ENCODE measurements around the gene C14orf39. TPM values are rescaled to one million over a fixed set of nuclear protein-coding genes. Genes with fewer than 3 reads are reported as not detected.

Gene C14orf39, protein sequence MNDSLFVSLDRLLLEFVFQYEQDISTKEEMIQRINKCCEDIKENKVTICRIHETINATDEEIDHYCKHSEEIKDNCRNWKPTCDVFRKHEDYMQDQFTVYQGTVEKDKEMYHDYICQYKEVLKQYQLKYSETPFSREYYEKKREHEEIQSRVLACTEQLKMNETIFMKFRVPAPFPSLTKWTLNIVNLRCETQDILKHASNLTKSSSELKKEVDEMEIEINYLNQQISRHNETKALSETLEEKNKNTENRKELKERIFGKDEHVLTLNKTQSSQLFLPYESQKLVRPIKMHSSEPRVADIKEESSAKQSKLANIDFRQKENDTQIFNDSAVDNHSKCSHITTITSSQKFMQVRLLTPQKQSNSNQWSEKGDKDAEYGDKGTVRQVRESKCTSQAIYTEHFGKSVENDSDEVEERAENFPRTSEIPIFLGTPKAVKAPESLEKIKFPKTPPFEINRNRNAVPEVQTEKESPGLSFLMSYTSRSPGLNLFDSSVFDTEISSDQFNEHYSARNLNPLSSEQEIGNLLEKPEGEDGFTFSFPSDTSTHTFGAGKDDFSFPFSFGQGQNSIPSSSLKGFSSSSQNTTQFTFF
- total RNA-seq, result not detected

DNA sequence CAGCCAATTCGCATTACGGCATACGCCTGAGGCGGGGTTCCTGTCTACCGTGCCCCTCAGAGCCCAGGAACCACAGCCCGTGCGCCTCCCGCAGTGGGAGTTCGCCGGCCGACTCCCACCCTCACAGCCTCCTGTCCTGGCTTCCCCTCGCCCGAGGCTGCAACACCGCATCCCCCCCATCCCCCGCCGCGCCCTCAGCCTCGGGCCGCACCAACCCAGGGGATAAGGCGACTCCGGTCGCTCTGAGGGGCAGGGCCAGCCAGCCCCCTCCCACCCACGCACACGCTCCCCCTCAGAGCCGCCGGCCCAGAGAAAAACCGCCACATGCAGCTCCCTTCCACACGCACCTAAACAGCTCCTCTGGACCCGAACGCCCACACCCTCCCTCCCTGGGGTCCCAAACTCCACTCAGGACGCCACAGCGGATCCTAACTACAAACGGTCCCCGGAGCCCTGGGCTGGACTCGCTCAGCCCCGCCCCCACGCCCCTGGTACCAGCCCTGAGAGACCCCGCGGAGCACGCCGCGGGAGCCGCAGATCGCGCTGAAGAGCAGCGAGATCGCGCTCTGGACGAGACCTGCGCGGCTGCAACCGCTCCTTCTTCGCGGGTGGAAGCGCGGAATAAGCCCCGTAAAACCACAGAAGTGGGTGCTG is at the start of gene C14orf39:
C14orf39 (minus strand) TSS at position 466 of the 654 bp plus-strand sequence. CDS start 985 bp downstream, outside the sequence.
- no peak for DNase-seq (ENCODE audit: low spot score)

DNA sequence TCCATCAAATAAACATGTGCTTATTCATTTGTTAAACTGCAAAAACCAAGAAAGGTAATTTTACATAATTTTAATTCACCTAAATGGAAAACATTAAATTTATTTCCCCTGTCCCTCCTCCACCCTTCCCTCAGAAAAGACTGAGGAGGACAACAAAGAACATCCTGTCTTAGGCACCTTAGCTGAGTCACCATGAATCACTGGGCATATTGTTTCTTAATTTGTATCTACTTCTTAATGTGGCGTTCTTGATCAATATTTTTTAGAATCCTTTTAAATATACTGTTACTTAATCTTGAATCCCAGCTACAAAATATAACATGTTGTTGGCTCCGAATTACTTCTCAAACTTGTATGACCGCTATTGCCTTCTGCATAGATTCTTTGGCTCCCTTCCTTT is 46.6 kb upstream of the C14orf39 start:
- DNase-seq (ENCODE audit: low spot score), result no peak

DNA sequence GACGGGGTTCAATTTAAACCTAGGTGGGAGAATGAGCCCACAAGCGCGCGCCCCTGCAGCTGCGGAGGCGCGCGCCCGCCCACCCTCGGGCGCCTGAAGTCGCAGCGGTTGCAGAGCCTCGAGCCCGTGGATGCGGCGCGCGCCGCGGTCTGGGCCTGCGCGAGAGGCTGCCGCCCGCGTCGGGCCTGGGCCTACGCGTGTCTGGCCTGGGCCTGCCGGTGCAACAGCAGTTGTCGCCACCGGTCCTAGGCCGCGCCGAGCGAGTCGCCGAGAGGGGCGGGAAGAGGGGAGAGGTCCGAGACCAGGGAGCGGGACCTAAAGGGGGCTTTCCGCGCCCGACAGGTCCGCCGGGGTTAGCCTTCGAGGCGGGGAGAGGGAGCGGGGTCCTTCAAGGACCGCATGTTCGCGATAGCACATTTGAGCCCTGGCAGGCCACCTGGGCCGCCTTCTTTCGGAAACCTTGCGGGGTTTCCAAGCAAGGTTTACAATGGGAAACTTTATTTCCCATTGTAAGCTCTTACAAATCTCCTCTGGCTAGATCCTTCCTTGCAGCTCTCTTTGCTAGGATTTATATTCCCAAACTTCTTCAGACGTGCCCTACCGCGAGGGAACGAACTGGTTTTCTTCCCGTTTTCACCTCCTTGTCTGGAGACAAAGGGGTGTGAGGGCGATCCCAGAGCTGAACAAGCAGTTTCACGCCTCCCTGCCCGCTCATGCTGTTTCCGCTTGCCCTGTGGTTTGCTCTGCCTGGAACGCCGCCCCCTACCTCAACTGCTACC is 29.8 kb upstream of the C14orf39 start:
- no peak for DNase-seq (ENCODE audit: low spot score)

DNA sequence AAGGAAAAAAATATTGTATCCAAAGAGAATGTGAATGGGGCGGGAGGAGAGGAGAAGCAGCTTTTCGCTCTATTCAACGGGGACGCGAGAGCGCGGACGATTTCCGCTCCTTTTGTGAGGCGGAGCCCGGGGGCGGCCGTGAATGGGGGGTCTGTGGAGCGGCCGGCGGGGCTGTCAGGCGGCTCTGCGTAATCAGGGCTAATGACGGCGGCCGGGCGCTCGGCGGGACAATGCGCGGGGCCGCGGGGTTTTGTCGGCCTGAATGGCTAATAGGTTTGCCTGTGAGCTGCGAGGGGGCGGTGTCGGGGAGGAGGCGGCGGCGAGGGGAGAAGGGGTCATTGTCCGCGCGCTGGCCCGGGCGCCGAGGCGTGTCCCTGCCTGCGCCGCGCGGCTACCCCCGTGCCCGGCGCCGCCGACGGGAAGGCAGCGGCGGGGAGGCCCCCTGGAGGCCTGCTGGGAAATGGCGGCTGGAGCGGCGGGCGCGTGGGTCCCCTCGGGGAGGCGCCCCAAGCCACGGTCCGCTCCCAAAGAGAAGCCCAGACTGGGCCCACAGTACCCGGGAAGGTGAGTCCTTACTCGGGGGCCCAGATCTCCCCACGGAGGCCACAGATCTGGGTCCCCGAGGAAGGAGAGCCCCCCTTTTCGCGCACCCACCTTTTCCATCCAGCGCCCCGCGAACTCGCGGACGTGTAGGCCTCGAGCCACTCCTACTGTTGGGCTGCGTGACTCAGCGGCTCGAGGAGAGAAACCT is 29.1 kb upstream of the C14orf39 start:
- no peak for DNase-seq (ENCODE audit: low spot score)

DNA sequence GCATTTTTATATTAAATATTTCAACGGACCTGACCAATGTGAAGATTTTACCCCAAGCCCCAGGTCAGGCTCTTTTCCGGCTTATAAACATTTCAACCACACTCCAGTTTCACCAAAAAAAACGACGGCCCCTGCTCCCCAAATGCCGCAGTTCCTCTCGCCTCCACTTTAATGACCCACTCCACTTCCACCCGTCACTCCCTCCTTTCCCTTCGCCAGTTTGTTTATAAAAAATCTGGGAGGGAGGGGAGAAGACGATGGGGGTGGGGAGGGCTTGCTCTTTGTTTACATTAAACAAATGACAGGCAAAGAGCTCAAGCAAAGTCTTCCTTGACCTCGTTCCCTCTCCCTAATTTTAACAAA is 28.5 kb upstream of the C14orf39 start:
- DNase-seq (ENCODE audit: low spot score), result no peak

DNA sequence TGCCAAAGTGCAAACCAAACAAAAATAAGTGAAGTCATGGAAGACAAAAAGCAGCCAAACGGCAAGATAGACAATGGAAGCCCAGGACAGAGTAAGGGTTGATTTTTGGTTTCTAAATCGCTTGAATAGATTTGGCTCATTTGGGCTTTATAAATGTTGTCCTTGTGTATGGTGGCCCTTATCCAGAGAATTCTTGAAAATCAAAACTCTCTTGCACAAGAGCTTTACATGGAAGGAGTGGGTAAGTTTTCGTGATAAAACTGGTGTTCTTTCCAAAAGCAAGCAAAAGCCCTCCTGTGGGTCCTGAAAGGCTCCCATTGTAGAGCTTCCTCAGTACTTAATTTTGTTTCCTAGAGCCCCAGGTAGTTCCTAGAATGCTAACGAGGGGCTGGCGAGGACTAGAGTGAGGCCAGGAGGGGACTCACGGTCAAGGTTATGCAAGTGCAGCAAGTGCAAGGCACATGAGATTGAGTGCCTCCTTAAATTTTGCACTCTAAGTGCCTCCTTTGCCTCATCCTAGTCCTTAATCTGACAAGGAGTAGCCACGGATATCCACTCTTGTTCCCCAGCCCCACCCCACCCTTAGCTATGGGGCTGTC is 27.2 kb upstream of the C14orf39 start:
- DNase-seq (ENCODE audit: low spot score), result no peak

DNA sequence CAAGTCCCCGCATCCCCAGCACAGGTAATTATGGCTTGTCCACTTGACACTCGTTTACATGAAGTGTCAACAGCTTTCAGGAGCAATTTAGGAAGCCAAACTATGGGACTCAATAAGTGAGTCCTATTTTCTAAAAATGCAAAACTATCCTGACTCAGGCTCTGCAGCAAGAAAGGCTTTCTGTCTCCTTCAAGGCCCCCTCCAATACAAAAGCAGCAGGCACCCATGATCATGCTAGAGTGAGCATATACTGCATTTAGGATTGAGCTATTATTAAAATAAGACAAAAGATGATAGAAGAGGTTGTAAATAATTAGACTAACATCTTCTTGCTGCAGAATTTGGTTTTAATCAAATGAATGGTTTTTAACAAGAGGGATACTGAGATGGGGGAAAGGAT is 26.3 kb upstream of the C14orf39 start:
- no peak for DNase-seq (ENCODE audit: low spot score)

DNA sequence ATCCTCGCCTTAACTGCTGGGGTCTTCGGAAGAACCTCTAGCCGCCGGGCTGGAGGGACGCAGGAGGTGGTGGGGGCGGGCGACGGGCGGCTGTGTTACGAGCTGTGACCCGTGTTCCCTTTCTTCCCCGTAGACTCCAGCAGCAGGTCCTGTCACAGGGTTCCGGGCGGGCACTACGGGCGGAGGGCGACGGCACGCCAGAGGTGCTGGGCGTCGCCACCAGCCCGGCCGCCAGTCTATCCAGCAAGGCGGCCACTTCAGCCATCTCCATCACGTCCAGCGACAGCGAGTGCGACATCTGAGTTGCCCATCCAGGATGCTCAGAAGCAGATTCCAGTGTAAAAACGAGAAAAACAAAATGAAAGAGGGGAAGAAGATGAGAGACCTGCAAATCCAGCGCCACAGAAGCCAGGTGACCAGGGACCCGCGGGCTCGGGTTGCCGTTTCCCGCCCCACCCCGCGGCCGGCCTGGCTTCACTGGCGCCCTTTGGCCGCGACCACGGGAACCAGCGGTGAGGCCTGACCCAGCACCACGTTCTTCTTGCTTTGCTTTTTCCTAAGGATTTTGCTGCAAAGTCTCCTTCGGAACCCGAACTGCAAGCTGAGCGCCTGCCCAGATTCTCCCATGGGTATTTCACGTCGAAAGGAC is 25.2 kb upstream of the C14orf39 start:
- DNase-seq (ENCODE audit: low spot score), result no peak

DNA sequence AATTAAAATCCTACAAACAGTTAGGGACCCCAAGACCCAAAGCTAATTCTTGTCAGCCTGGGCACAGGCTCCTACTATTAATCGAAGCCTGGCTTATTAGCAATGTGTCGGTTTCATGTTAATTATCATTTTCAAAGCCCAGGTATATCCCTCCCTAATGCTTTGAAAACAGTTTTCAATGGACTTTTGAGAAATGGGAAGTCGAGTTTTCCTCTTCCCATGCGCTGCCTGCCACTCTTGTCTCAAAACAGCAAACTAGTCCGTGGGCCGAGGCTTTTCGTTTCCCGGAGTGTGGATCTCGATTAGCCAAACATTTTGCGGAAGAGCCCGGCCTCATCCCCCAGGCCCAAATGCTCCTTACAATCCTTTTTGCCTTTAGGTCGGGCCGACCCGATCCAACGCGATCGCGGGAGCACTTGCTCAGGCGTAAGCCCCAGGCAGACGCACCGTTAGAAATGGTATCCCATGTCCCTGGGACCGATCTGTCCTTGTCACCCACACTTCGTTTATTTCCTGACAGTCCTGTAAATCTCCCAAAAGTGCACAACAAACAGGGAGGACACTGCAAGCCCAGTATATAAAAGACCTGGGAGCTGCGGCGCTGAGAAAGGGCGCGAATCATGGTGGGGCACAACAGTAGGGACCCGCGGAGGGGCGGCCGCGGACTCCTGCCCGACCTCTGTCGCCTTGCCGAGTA is 24.5 kb upstream of the C14orf39 start:
- DNase-seq (ENCODE audit: low spot score), result no peak

DNA sequence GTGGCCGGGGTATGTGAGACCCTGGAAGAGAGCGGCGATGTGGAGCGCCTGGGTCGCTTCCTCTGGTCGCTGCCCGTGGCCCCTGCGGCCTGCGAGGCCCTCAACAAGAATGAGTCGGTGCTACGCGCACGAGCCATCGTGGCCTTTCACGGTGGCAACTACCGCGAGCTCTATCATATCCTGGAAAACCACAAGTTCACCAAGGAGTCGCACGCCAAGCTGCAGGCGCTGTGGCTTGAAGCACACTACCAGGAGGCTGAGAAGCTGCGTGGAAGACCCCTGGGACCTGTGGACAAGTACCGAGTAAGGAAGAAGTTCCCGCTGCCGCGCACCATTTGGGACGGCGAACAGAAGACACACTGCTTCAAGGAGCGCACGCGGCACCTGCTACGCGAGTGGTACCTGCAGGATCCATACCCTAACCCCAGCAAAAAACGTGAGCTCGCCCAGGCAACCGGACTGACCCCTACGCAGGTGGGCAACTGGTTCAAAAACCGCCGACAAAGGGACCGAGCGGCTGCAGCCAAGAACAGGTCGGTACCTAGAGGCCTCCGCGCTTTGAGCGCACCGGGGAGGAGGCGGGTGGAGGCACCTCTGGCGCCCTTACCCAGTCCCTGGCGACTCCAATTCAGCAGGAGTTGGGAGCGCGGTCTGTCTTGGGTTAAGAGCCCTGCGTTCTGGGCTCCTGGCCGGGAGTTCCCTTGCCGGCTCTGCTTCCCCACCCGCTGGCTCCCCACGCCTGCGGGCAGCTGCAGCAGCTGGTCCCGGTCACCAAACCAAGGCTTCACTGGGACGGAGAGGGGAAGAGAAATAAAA is 23.8 kb upstream of the C14orf39 start:
- DNase-seq (ENCODE audit: low spot score), result no peak

DNA sequence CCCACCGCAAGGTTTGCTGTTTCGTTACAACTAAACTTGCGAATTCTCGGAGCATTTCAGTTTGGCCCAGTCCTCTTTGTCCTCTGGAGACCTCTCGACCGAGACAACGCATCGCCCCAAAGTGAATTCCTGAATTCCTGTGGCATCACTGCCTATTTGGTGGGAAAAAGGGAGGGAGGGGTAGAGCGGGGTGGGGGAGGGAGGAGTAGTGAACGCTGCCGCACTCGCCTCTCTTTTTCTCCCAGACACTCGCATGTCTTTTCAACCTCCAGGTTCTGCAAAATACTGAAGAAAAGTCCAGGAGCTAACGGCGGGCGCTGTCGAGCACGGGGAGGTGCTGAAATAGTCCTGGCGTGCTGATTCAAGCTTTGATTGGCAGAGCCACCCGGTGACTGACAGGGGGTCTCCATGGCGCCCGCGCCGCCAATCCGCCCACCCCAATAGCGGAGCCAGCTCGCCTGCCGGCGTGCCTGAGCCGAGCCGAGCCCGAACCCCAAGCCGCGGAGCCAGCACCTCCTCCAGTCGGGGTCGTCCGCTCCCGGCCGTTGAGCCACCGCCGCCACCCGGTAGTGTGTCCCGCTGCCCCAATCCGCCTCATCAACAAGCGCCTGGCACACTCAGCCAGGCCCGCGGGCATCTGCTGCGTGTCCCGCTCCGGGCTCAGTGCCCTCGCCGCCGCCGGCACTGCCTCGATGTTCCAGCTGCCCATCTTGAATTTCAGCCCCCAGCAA is 23.0 kb upstream of the C14orf39 start, which contains the start of gene SIX6:
SIX6 (plus strand) TSS at position 440 of the 731 bp plus-strand sequence; CDS start at position 693, 253 bp downstream.
- no peak for DNase-seq (ENCODE audit: low spot score)

DNA sequence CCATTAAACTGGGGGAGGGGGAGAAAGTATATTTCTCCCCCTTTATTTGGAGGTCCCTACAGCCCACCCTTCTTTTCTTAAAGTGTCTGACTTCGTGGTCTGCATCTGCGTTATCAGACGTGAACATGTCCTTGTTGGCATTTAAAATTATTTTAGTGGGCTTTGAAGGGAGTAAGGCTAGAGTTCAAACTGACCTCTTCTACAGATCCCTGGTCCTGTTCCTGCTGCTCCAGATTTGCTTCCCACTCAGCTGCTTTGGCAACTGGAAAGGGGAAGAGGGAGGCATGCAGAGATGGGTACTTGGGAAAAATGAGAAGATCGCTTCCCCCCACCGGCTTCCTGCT is 22.5 kb upstream of the C14orf39 start:
- DNase-seq (ENCODE audit: low spot score), result no peak

DNA sequence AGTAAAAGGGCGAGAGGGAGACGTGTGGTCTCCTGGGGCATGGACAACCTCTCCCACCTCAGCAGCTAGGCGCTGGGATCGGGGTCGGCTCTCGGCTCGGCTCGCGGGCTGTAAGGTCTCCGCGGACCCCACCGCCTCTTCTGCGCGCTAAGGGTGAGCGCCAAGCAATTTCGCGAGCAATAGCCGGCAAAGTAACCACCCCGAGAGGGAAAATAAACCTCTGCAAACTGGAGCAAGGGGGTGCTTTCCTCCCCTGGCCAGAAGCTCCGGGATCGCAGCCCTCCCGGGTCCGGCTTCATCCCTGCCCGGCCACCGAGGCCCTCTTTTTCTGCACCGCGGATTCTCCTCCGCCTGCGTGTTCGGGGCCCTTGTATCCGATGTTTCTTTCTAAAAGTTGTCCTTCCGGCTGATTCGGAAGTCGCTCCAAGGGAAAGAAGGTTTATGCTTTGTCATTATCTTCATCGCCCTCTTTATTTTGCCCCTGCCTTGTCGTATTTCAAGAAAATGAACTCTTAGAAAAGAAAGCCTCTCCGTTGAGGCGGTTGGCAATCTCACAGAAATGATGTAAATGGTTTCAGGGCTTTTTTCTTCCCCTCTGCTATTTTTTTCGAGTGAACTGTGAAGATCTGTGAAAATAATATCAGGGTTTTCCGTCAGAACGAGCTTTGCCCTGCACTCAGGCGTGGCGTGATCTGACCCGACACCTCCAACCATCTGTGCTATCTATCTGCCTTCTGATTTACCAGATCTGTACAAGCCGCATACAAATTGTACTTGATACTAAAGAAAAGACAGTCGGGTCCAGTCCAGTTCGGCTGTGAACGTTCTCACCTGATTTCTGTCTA is 21.3 kb upstream of the C14orf39 start:
- no peak for DNase-seq (ENCODE audit: low spot score)

DNA sequence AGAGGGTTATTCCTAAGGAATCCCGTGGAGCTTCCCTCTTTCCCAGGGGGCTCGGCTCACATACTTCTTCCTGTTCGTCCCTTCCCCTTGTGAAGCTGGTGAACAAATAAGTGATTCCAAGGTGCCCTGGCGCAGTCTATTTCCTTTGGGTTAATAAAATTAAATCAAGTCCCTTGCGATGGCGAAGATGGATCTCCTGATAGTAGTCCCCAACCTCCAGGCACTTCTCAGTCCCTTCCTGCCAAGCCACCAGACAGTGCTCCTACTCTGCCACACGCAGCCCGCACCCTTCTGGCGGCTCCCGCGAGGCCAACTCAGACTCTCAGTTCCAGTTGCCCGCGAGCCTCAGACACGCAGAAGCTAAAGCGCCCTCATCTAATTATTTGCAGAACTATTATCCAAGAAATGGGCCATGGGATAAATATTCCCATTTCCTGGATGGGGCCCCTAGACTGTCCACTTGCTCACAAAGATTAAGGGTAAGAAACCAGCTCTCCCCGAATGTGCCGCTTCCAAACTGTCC is 20.7 kb upstream of the C14orf39 start:
- DNase-seq (ENCODE audit: low spot score), result no peak

DNA sequence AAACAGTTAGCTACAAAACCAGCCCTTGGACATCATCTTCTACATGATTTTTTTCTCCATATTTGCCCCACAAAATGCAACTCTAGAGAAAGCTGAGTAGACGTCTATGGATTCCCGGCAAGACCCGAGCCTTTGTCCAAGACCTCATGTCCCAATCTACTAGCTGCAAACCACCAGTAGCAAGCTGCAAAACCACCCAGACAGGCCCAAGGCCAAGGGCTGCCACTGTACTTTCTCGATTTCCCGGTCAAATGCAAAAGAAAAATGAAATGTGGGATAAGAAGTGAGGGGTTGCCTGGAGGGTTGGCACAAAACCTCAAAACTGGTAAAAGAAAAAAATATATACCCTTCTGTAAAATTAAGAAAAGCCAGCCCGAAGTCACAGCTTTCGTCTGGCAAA is 20.1 kb upstream of the C14orf39 start:
- DNase-seq (ENCODE audit: low spot score), result no peak

DNA sequence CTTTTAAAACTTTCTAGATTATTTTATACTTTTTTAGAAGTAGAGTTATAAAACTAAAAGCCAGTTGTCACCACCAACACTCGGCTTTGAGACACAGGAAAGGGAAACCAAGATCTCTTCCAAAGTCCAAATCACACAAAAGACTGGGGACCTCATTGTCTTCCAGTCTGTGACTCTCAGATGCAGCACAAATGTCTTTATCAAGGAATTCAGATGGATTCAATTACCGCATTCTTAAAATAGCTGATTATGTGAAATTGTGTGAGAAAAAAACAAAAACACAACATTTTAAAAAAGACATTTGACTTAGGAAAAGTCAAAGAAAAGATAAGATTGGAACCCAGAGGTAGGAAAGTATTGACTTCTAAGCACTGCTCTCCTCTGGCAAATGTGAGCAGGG is 19.6 kb upstream of the C14orf39 start:
- DNase-seq (ENCODE audit: low spot score), result no peak

DNA sequence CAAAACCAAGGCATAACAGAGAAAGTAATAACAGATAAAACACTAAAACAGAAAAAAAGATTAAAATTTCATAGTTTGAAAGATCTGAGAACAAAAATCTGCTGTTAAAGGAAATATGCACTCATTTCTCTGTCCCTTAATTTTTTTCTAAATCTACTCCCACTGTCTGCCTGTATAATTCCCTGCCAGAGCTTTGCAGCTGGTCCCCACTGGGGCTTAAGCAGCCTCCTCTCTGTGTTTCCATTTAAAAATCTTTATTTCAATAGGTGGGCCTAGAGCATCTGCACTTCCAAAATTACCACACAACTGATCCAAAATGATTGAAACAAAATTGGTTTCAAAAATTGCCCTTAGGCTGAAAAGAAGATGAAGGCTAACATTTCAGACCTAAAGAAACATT is 16.7 kb upstream of the C14orf39 start:
- no peak for DNase-seq (ENCODE audit: low spot score)

All from ureter (tissue), 1 donor.